ENCODE results near the gene RALY. TPM values are rescaled to one million over a fixed set of nuclear protein-coding genes. Genes with fewer than 3 reads are reported as not detected.

The RALY gene
- total and polyA plus RNA-seq, 11 donors: 99.2 to 210 (median 106) TPM

- Histone ChIP-seq H3K36me3 (peaks cover 0 to 41% (median 29%) of the 10 kb centered on the region in 9 donors), H3K27me3 (no peaks in the 10 kb centered on the region), H3K27ac (no peak overlapping the region), H3K4me3 (no peak overlapping the region), H3K4me1 (peaks cover 0 to 36% (median 16%) of the 10 kb centered on the region in 12 donors), H3K9me3 (no peaks in the 10 kb centered on the region)
- 80 to 85% (median 81%) methylated on average over 8 of the region's 8 CpGs for WGBS, 4 donors
- TF ChIP-seq CTCF (IDR thresholded peaks at IDR 0.05): no peak
- TF ChIP-seq POLR2A (IDR thresholded peaks at IDR 0.05): no peak
- DNase-seq: no peak
- intact Hi-C loops (cut with DNase I): loop anchor here in 5 of 10 donors (1.0 to 10.0 kb wide), 5 partner anchors 54 to 209 kb away; no protein-coding TSS in a partner anchor
- ATAC-seq: no peak
Measured at GRCh38 chr20:34070859-34071258, 77.1 kb downstream of the RALY start.

GRCh38 chr20:34072076-34072475 is 78.4 kb downstream of the RALY start:
- 93% methylated on average over 8 of the region's 8 CpGs for WGBS, 4 donors
- Histone ChIP-seq H3K4me3 (no peak overlapping the region), H3K4me1 (peaks cover 0 to 29% (median 11%) of the 10 kb centered on the region in 12 donors), H3K27ac (no peak overlapping the region), H3K27me3 (no peaks in the 10 kb centered on the region), H3K9me3 (no peaks in the 10 kb centered on the region), H3K36me3 (peaks cover 0 to 53% (median 39%) of the 10 kb centered on the region in 9 donors)
- no peak for TF ChIP-seq POLR2A (IDR thresholded peaks at IDR 0.05)
- no peak for TF ChIP-seq CTCF (IDR thresholded peaks at IDR 0.05)
- intact Hi-C loops (cut with DNase I): loop anchor here in 3 of 10 donors (5.0 to 10.0 kb wide), 2 partner anchors 53 to 210 kb away; no protein-coding TSS in a partner anchor
- ATAC-seq (no peak), DNase-seq (no peak)

GRCh38 chr20:34072778-34073177 is 79.1 kb downstream of the RALY start:
- intact Hi-C loops (cut with DNase I): loop anchor here in 3 of 10 donors (5.0 to 10.0 kb wide), 2 partner anchors 52 to 210 kb away; no protein-coding TSS in a partner anchor
- Histone ChIP-seq H3K27me3 (no peaks in the 10 kb centered on the region), H3K27ac (no peak overlapping the region), H3K9me3 (no peaks in the 10 kb centered on the region), H3K4me3 (no peak overlapping the region), H3K36me3 (peaks cover 0 to 60% (median 46%) of the 10 kb centered on the region in 9 donors), H3K4me1 (peaks cover 0 to 29% (median 11%) of the 10 kb centered on the region in 12 donors)
- TF ChIP-seq POLR2A (IDR thresholded peaks at IDR 0.05) (no peak), CTCF (IDR thresholded peaks at IDR 0.05) (no peak)
- ATAC-seq (no peak), DNase-seq (no peak)
- WGBS, 4 donors: 94 to 96% (median 95%) methylated on average over 1 of the region's 1 CpG

GRCh38 chr20:34074101-34074760 is 80.5 kb downstream of the RALY start:
- peaks cover 0 to 18% (median 8%) of the 10 kb centered on the region in 12 donors for H3K4me1 ChIP-seq
- H3K27me3 ChIP-seq: no peaks in the 10 kb centered on the region
- TF ChIP-seq CTCF (IDR thresholded peaks at IDR 0.05) (no peak), POLR2A (IDR thresholded peaks at IDR 0.05) (no peak)
- DNase-seq (no peak), ATAC-seq (no peak)
- no peak overlapping the region for H3K4me3 ChIP-seq
- no peaks in the 10 kb centered on the region for H3K9me3 ChIP-seq
- 79 to 87% (median 86%) methylated on average over 7 of the region's 7 CpGs for WGBS, 4 donors
- no peak overlapping the region for H3K27ac ChIP-seq
- H3K36me3 ChIP-seq: peaks cover 0 to 75% (median 55%) of the 10 kb centered on the region in 9 donors
- intact Hi-C loops (cut with DNase I): loop anchor here in 3 of 10 donors (5.0 to 10.0 kb wide), 2 partner anchors 51 to 212 kb away; no protein-coding TSS in a partner anchor

Measured in heart left ventricle (tissue), 16 donors.